Measurements from ENCODE around the gene FYN. TPM values are rescaled to one million over a fixed set of nuclear protein-coding genes. Genes with fewer than 3 reads are reported as not detected.

FYN gene
- total and polyA plus RNA-seq, 2 of the 4 experiments (the other 2 are of a cell fraction), result 30.8 to 36.4 TPM

DNA sequence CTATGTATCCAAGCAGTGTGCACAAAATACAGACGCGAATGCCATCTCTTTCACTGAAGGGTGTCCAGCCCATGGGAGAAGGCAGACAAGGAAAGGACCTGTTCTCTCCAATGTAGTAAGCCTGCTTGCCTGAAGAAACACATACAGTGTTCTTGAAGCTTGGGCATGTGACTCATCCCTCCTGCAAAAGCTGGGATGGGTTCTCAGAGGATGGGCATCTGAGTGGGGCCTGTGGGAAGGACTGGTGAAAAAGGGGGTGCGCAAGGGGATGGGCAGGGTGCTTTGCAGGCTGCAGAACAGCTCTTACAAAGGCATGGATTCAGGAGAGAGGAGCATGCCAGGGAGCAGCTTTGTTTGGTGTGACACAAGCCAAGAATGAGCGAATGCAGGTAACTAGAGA, 128.1 kb downstream of the FYN start:
- Histone ChIP-seq H3K14ac (replicated peaks; ENCODE audit: low read depth, low read length) (no peak overlapping the region), H3K4me1 (ENCODE audit: control insufficient read depth, insufficient read depth, low read length) (peaks cover 2% of the 10 kb centered on the region; the same call in 1 of the 2 replicates), H4K5ac (ENCODE audit: low read depth, low read length) (no peak overlapping the region), H4K8ac (ENCODE audit: low read depth in 2 of 2, low read length in 2 of 2) (no peak overlapping the region), H3K56ac (ENCODE audit: extremely low read depth, insufficient read depth, low read length) (no peak overlapping the region), H3K27ac (ENCODE audit: insufficient read depth, low read length) (no peak overlapping the region), H3K4me2 (ENCODE audit: low read depth, low read length) (no peak overlapping the region), H3K23ac (ENCODE audit: low read depth, low read length) (no peak overlapping the region), H2BK120ac (ENCODE audit: low read depth, low read length) (no peak overlapping the region), H2BK20ac (ENCODE audit: low read depth, low read length) (no peak overlapping the region), H3K79me1 (ENCODE audit: low read depth in 1 of 2, low read length in 2 of 2) (peaks cover 9 to 11% of the 10 kb centered on the region in 2 experiments; a peak in 3 of 4 replicates), H3K27me3 (ENCODE audit: control insufficient read depth, insufficient read depth, low read length) (no peaks in the 10 kb centered on the region), H3K4ac (ENCODE audit: low read depth, low read length) (no peak overlapping the region), H2BK15ac (ENCODE audit: low read depth, low read length) (no peak overlapping the region), H4K20me1 (ENCODE audit: insufficient read depth, low read length) (no peaks in the 10 kb centered on the region), H2BK5ac (ENCODE audit: low read depth, low read length, poor library complexity, severe bottlenecking) (no peak overlapping the region), H2AK9ac (replicated peaks; ENCODE audit: low read depth, low read length, poor library complexity) (no peak overlapping the region), H4K91ac (ENCODE audit: insufficient read depth, low read depth, low read length) (no peak overlapping the region), H2AFZ (replicated peaks; ENCODE audit: low read length, poor library complexity) (no peak overlapping the region), H3K4me3 (ENCODE audit: insufficient read depth, low read depth, low read length) (no peak overlapping the region), H3K9me3 (ENCODE audit: control insufficient read depth, insufficient read depth, low read length) (no peaks in the 10 kb centered on the region), H3K18ac (ENCODE audit: low read depth, low read length) (no peak overlapping the region), H3K9me1 (ENCODE audit: insufficient read depth, low read length) (peaks cover 6% of the 10 kb centered on the region; the same call in 1 of the 2 replicates), H3K36me3 (ENCODE audit: control insufficient read depth, insufficient read depth, low read length) (no peaks in the 10 kb centered on the region), H3K9ac (ENCODE audit: low read depth, low read length) (no peak overlapping the region), H2AK5ac (ENCODE audit: low read depth, low read length) (no peak overlapping the region)
- peak; percentile 71 for ATAC-seq (ENCODE audit: low read depth)
- in situ Hi-C loops (cut with MboI; ENCODE audit: low sequenced_read_pairs), result no loop called here
- TF ChIP-seq USF2 (IDR thresholded peaks at IDR 0.05; ENCODE audit: low read depth, low read length) (peak; percentile 40; the same call in 1 of the 2 replicates), RAD21 (IDR thresholded peaks at IDR 0.05; ENCODE audit: low read length) (no peak)
- 100% methylated on average over 1 of the region's 4 CpGs; no CpG with 5 or more reads in 1 of the 2 experiments for WGBS, 2 experiments (ENCODE audit: extremely low coverage in 2 of 2, insufficient read length in 1 of 2)
- peak; percentile 44 for DNase-seq
- dilution Hi-C loops (cut with HindIII; ENCODE audit: low sequenced_read_pairs, unreplicated experiment), result no loop called here
- no TSS peak for BruUV-seq (replicated peaks)
- ChIA-PET POLR2A (ENCODE audit: unreplicated experiment) (no interaction called here), CTCF (no interaction called here)
- intact Hi-C loops (cut with micrococcal nuclease), result no loop called here

Data from IMR-90 (cell line).